HG03135 (cell line): ENCODE measurements around the gene PRDX2.

Source experiments
- ATAC-seq: cut with Tn5 transposase; IDR thresholded peaks from one replicate; pipeline ENCODE4 v1.9.1; 2021; ENCODE audit warnings: mild to moderate bottlenecking, moderate library complexity; ENCODE audit not compliant: unreplicated experiment

Gene PRDX2

GRCh38 chr19:12756150-12756883 lies 45.3 kb downstream of the PRDX2 start:
- ATAC-seq = no peak

GRCh38 chr19:12754465-12755196 lies 47.0 kb downstream of the PRDX2 start:
- no peak for ATAC-seq

DNA sequence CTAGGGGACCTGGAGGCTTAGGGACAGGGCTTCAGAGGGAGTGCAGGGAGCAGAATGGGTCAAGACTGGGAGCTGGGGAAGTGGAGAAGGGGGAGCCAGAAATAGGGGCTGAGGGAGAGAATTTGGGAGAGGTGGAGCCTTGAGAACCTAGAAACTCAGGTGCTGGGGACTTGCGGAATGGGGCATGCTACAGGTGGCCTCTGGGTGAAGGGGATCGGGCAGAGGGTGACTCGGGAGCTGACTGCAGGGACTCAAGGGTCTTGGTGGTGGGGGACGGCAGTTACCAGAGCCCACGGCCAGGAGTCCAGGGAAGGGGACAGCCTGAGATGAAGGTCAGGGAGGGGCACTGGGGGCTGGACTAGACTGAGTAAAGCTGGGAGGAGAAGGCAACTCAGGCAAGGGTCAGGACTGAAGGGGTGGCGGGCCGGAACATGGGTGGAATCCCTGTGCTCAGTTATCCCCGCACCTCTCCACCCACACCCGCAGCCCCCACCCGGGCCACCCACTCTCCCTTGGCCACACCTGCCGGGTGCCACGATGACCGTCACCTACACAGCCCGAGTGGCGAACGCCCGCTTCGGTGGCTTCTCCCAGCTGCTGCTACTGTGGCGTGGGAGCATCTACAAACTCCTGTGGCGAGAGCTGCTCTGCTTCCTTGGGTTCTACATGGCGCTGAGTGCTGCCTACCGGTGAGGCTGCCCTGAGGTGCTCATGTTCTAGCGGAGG lies 49.4 kb downstream of the PRDX2 start:
- no peak for ATAC-seq

- ATAC-seq = no peak
These were observed 50.0 kb downstream of the PRDX2 start, which contains the start of gene BEST2 for GRCh38 chr19:12751635-12752034. TSS of gene BEST2 (plus strand) at chr19:12751791. CDS start at chr19:12752593, 802 bp downstream.

- ATAC-seq = no peak
These were observed 50.7 kb downstream of the PRDX2 start for GRCh38 chr19:12750851-12751250.

GRCh38 chr19:12749938-12750521 lies 51.6 kb downstream of the PRDX2 start:
- ATAC-seq = no peak

- ATAC-seq = no peak
These were observed 53.1 kb downstream of the PRDX2 start for GRCh38 chr19:12748489-12748888.
